ENCODE results near the gene ADCY5.

The ADCY5 gene

GRCh38 chr3:123377243-123377740 lies 71.6 kb downstream of the ADCY5 start:
- no peak for DNase-seq (ENCODE audit: low read depth)
- no peak overlapping the region for H3K4me3 ChIP-seq (ENCODE audit: low read depth, low read length)
- TF ChIP-seq CTCF (IDR thresholded peaks at IDR 0.05; ENCODE audit: low read depth, low read length, missing control alignments): no peak

GRCh38 chr3:123376451-123377242 lies 72.2 kb downstream of the ADCY5 start:
- DNase-seq (ENCODE audit: low read depth): no peak
- H3K4me3 ChIP-seq (ENCODE audit: low read depth, low read length): no peak overlapping the region
- no peak for TF ChIP-seq CTCF (IDR thresholded peaks at IDR 0.05; ENCODE audit: low read depth, low read length, missing control alignments)

GRCh38 chr3:123375014-123375940 lies 73.6 kb downstream of the ADCY5 start:
- no peak for TF ChIP-seq CTCF (IDR thresholded peaks at IDR 0.05; ENCODE audit: low read depth, low read length, missing control alignments)
- no peak for DNase-seq (ENCODE audit: low read depth)
- H3K4me3 ChIP-seq (ENCODE audit: low read depth, low read length): no peak overlapping the region

GRCh38 chr3:123374016-123374415 lies 74.9 kb downstream of the ADCY5 start:
- no peak overlapping the region for H3K4me3 ChIP-seq (ENCODE audit: low read depth, low read length)
- TF ChIP-seq CTCF (IDR thresholded peaks at IDR 0.05; ENCODE audit: low read depth, low read length, missing control alignments): no peak
- DNase-seq (ENCODE audit: low read depth): no peak

- DNase-seq (ENCODE audit: low read depth): no peak
- H3K4me3 ChIP-seq (ENCODE audit: low read depth, low read length): no peak overlapping the region
- TF ChIP-seq CTCF (IDR thresholded peaks at IDR 0.05; ENCODE audit: low read depth, low read length, missing control alignments): no peak
Measured at GRCh38 chr3:123373474-123373987, 75.4 kb downstream of the ADCY5 start.

- no peak overlapping the region for H3K4me3 ChIP-seq (ENCODE audit: low read depth, low read length)
- no peak for TF ChIP-seq CTCF (IDR thresholded peaks at IDR 0.05; ENCODE audit: low read depth, low read length, missing control alignments)
- DNase-seq (ENCODE audit: low read depth): no peak
Measured at GRCh38 chr3:123372686-123373473, 76.0 kb downstream of the ADCY5 start.

Data from GM12864 (cell line).